Peyer's patch (tissue), 4 donors: ENCODE results near the gene CYS1. TPM values are rescaled to one million over a fixed set of nuclear protein-coding genes. Genes with fewer than 3 reads are reported as not detected.

ENCODE experiments used
- DNase-seq, 3 donors: peaks; one replicate each; pipeline ENCODE4 v3.0.0-alpha.2; 2017 to 2019
- H3K27ac ChIP-seq, 4 donors: fragments of 200-600 bp; sonication (generic); one replicate each; pipeline ENCODE4 v1.5.1; 2016 to 2019
- H3K27me3 ChIP-seq, 2 donors: fragments of 200-600 bp; sonication (generic); one replicate each; pipeline ENCODE4 v1.5.1; 2019
- H3K36me3 ChIP-seq, 3 donors: fragments of 200-600 bp; sonication (generic); one replicate each; pipeline ENCODE4 v1.5.1; 2016 to 2019
- H3K4me1 ChIP-seq, 4 donors: fragments of 200-600 bp; sonication (generic); one replicate each; pipeline ENCODE4 v1.5.1; 2016 to 2019
- H3K4me3 ChIP-seq, 4 donors: fragments of 200-600 bp; sonication (generic); 1 replicate in 3 of 4; 2 replicates in 1 of 4; pipeline ENCODE4 v1.5.1; 2016 to 2019; ENCODE audit warnings: mild to moderate bottlenecking in 1 of 4
- H3K9me3 ChIP-seq, 4 donors: fragments of 200-600 bp; sonication (generic); one replicate each; pipeline ENCODE4 v1.5.1; 2016 to 2019; ENCODE audit warnings: mild to moderate bottlenecking in 1 of 4
- CTCF ChIP-seq, 6 experiments: fragments of 450-650 bp in 4 of 6; fragments of 200-600 bp in 2 of 6; sonication (generic) in 1 of 6; IDR thresholded peaks; one replicate each; pipeline ENCODE4 v1.5.1; 2017 to 2019; ENCODE audit warnings: antibody characterized with exemption in 6 of 6, mild to moderate bottlenecking in 3 of 6, moderate library complexity in 1 of 6
- POLR2A ChIP-seq, 2 donors: fragments of 450-650 bp; IDR thresholded peaks; one replicate each; pipeline ENCODE4 v1.5.1; 2017; ENCODE audit warnings: antibody characterized with exemption in 2 of 2, mild to moderate bottlenecking in 2 of 2, moderate library complexity in 2 of 2
- total RNA-seq, 4 donors: library from RNA; depleted of rRNA; stranded (reverse); fragments of >200 nt; gene quantifications; one replicate each; pipeline ENCODE4 v1.1.0, GENCODE V29; 2016

The CYS1 gene
- total RNA-seq, 4 donors from 2014 or later: 1.3 to 5.8 (median 1.6) TPM; not detected in 1

GRCh38 chr2:10067881-10068280, 12.3 kb downstream of the CYS1 start:
- no peak for TF ChIP-seq CTCF (IDR thresholded peaks at IDR 0.05)
- no peak for TF ChIP-seq POLR2A (IDR thresholded peaks at IDR 0.05)
- Histone ChIP-seq H3K27me3 (no peaks in the 10 kb centered on the region), H3K9me3 (no peaks in the 10 kb centered on the region), H3K27ac (no peak overlapping the region), H3K36me3 (no peaks in the 10 kb centered on the region), H3K4me3 (no peak overlapping the region), H3K4me1 (no peaks in the 10 kb centered on the region)
- no peak for DNase-seq

GRCh38 chr2:10067330-10067729, 12.9 kb downstream of the CYS1 start:
- no peak for DNase-seq
- Histone ChIP-seq H3K27me3 (no peaks in the 10 kb centered on the region), H3K27ac (no peak overlapping the region), H3K4me1 (no peaks in the 10 kb centered on the region), H3K9me3 (no peaks in the 10 kb centered on the region), H3K36me3 (no peaks in the 10 kb centered on the region), H3K4me3 (no peak overlapping the region)
- TF ChIP-seq CTCF (IDR thresholded peaks at IDR 0.05) (no peak), POLR2A (IDR thresholded peaks at IDR 0.05) (no peak)

GRCh38 chr2:10065773-10066055, 14.5 kb downstream of the CYS1 start:
- no peak for TF ChIP-seq CTCF (IDR thresholded peaks at IDR 0.05)
- no peak for TF ChIP-seq POLR2A (IDR thresholded peaks at IDR 0.05)
- Histone ChIP-seq H3K27ac (no peak overlapping the region), H3K4me3 (no peak overlapping the region), H3K4me1 (no peaks in the 10 kb centered on the region), H3K27me3 (no peaks in the 10 kb centered on the region), H3K9me3 (no peaks in the 10 kb centered on the region), H3K36me3 (no peaks in the 10 kb centered on the region)
- no peak for DNase-seq

- TF ChIP-seq CTCF (IDR thresholded peaks at IDR 0.05): no peak
- TF ChIP-seq POLR2A (IDR thresholded peaks at IDR 0.05): no peak
- no peaks in the 10 kb centered on the region for H3K27me3 ChIP-seq
- no peak overlapping the region for H3K4me3 ChIP-seq
- H3K36me3 ChIP-seq: no peaks in the 10 kb centered on the region
- no peak for DNase-seq
- H3K9me3 ChIP-seq: no peaks in the 10 kb centered on the region
- no peaks in the 10 kb centered on the region for H3K4me1 ChIP-seq
- no peak overlapping the region for H3K27ac ChIP-seq
Observed at GRCh38 chr2:10064932-10065772, 15.1 kb downstream of the CYS1 start.

- H3K9me3 ChIP-seq: no peaks in the 10 kb centered on the region
- no peak for TF ChIP-seq CTCF (IDR thresholded peaks at IDR 0.05)
- no peak for TF ChIP-seq POLR2A (IDR thresholded peaks at IDR 0.05)
- no peaks in the 10 kb centered on the region for H3K36me3 ChIP-seq
- H3K27ac ChIP-seq: no peak overlapping the region
- no peaks in the 10 kb centered on the region for H3K4me1 ChIP-seq
- no peaks in the 10 kb centered on the region for H3K27me3 ChIP-seq
- H3K4me3 ChIP-seq: no peak overlapping the region
- no peak for DNase-seq
Observed at GRCh38 chr2:10063566-10063965, 16.6 kb downstream of the CYS1 start.
